GM12801 (cell line): ENCODE results near the gene STARD5.

Experiments
- TF ChIP-seq, protein P1 (sequence below): IDR thresholded peaks from one replicate; pipeline ENCODE4 v1.5.1; 2011; ENCODE audit warnings: control low read depth; ENCODE audit not compliant: insufficient read length; ENCODE audit errors: extremely low read depth

The STARD5 gene

DNA sequence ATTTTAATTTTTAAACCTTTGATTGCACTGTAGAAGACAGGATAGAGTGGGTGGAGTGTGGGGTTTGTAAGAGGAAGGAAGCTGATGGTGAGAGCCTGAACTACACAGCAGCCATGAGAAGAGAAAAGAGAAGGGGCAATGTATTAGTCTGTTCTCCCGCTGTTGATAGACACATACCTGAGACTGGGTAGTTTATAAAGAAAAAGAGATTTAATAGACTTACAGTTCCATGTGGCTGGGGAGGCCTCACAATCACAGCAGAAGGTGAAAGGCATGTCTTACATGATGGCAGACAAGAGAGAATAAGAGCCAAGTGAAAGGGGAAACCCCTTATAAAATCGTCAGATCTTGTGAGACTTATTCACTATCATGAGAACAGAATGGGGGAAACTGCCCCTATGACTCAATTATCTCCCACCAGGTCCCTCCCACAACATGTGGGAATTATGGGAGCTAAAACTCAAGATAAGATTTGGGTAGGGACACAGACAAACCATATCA is 37.3 kb downstream of the STARD5 start:
- TF ChIP-seq, protein P1, sequence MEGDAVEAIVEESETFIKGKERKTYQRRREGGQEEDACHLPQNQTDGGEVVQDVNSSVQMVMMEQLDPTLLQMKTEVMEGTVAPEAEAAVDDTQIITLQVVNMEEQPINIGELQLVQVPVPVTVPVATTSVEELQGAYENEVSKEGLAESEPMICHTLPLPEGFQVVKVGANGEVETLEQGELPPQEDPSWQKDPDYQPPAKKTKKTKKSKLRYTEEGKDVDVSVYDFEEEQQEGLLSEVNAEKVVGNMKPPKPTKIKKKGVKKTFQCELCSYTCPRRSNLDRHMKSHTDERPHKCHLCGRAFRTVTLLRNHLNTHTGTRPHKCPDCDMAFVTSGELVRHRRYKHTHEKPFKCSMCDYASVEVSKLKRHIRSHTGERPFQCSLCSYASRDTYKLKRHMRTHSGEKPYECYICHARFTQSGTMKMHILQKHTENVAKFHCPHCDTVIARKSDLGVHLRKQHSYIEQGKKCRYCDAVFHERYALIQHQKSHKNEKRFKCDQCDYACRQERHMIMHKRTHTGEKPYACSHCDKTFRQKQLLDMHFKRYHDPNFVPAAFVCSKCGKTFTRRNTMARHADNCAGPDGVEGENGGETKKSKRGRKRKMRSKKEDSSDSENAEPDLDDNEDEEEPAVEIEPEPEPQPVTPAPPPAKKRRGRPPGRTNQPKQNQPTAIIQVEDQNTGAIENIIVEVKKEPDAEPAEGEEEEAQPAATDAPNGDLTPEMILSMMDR = no peak

DNA sequence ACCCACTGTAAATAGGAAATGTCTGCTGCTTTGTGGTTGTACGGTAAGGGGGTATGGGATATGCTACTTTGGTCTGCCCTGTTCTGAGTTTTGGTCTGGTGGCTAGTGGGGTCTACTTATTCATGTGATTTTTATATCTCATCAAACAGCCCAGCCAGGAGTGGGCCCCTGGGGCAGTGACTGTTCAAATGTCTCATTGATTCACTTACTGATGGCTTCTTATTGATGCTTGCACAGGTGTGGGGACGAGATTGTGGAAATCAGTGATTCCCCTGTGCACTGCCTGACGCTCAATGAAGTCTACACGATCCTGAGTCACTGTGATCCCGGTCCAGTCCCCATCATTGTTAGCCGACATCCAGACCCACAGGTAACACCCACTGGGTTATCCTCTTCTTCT is 38.5 kb downstream of the STARD5 start:
- TF ChIP-seq, protein P1 = no peak

DNA sequence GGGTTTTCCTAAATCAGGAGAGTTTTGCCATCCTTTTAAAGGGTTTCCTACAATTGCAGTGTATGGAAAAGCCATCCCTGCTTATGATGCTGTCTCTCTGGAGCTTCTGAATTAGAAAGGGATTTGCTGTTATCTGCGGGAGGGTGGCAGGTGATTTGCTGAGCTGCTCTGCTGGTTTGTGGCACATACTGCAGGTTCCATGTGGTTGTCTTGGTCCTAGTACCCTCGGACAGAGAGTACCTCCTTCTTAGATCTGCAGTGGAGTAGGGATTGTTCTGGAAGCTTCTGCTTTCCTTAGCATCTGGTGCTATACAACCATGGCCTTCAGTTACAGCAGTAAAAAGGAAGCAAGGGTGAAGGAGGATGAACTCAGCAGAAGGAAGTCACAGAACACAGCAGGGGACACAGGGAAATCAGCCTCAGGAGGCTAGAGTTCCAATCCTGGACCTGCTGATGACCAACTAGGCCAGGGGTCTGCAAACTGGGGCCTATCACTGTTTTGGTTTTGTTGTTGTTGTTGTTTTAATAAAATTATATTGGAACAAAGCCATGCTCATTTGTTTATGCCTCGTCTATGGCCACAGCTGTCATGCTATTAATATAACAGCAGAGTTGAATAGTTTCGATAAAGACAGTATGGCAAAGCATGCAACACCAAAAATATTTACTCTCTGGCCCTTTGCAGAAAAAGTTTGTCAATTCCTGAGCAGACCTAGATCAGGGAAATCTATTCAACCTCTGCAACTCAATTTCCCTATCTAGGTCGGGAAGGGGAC is 39.5 kb downstream of the STARD5 start:
- TF ChIP-seq, protein P1 = no peak

DNA sequence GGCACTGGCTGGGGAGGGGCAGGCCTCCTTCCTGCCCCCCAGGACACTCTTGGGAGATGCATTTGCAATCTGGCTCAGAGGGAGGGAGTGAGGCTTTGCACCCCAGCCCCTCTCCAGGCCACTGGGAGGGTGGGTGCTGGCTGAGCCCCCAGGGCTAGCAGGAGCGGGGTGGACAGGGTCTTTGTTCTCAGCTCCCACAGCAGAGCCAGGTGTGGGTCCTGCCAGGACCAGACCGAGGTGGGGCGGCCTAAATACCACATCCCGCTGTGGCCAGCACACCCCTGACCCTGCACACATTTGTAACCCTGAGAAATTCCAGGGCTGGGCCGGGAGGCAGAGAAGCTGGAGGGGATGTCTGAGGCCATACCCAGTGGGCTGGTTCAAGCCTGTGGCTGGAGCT is 41.0 kb downstream of the STARD5 start:
- TF ChIP-seq, protein P1 = no peak

DNA sequence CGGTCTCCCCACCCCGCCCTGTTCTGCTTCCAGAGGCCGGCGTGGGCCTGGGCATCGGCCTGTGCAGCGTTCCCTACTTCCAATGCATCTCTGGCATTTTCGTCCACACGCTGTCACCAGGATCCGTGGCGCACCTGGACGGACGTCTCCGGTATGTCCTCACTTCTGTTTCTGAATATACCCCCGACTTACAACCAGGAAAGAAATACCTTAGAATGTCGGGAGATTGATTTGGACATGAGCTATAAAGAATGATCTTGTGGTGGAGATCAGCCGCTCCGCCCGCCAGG is 41.4 kb downstream of the STARD5 start:
- TF ChIP-seq, protein P1 = no peak

DNA sequence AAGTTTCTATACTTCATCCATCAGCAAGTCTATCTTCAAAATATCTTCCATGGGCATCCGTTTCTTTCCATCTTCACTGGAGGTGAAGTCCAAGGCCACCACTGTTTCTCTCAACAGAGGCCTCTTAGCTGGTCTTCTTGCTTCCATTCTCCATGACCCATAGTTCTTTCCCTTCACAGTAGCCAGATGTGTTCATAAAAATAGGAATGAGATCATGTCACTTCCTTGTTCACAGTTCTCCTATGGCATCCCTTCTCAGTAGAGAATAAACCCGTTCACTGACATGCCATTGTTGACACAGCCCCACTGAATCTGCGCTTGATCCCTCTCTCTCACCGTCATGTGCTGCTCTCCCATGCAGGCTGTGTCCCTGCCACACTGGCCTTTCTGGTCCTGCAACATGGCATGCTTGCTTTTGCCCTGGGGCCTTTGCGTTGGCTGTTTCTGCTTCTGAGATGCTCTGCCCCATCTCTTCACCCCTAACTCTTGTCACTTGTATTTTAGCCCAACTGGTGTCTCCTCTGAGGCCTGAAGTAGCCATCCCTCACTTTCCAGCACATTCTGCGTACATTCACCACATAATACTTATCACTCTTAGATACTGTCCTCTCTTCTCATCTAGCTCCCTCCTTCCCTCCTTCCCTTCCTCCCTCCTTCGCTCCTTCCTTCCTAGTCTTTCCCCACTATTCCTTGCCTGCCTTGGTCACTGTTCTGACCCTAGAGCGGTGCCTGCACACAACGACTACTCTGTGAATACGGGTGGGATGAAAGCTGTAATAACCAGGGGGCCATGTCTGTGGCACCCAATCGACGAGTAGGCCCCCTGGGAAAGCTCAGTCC is 42.0 kb downstream of the STARD5 start:
- TF ChIP-seq, protein P1 = no peak

DNA sequence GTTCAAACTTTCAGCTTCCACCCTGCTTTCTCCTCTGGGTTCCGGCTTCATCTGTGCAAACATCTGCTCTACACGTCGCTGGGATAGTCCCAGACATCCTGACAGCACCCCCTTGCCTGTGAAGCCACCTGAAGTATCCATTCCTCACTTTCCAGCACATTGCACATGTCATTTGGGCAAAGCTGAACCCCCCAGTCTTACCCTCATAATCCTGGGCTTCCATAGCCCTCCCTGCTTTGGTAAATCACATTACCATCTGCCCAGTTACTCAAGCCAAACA is 42.5 kb downstream of the STARD5 start:
- TF ChIP-seq, protein P1 = no peak
